OCI-LY1 (cell line): ENCODE data around the gene FUT9.

ENCODE experiments used
- H2AFZ ChIP-seq: fragments of 200-600 bp; sonication (generic), shearing (Covaris generic); 2 replicates; pipeline ENCODE4 v1.6.0; 2014; ENCODE audit warnings: antibody characterized with exemption, mild to moderate bottlenecking, low read length
- H3F3A ChIP-seq: fragments of 200-600 bp; sonication (generic), shearing (Covaris generic); 2 replicates; pipeline ENCODE4 v1.6.0; 2014; ENCODE audit warnings: mild to moderate bottlenecking, antibody characterized with exemption, low read length, moderate library complexity; ENCODE audit not compliant: insufficient read depth
- H3K27ac ChIP-seq: fragments of 200-600 bp; sonication (generic); 2 replicates; pipeline ENCODE4 v1.5.1; 2014; ENCODE audit warnings: low read length, mixed run types, mild to moderate bottlenecking, low read depth; ENCODE audit not compliant: poor library complexity, severe bottlenecking
- H3K27me3 ChIP-seq: fragments of 200-600 bp; sonication (generic); 2 replicates; pipeline ENCODE4 v1.6.0; 2014; ENCODE audit warnings: antibody characterized with exemption, mild to moderate bottlenecking, low read length, moderate library complexity; ENCODE audit not compliant: insufficient read depth
- H3K36me3 ChIP-seq: fragments of 200-600 bp; sonication (generic); 2 replicates; pipeline ENCODE4 v1.6.1; 2014; ENCODE audit warnings: mild to moderate bottlenecking, antibody characterized with exemption, low read length, moderate library complexity, mixed read lengths; ENCODE audit not compliant: insufficient read depth
- H3K4me1 ChIP-seq: fragments of 200-600 bp; sonication (generic); 2 replicates; pipeline ENCODE4 v1.5.1; 2014; ENCODE audit warnings: mild to moderate bottlenecking, low read length, moderate library complexity; ENCODE audit not compliant: insufficient read depth, severe bottlenecking
- H3K4me2 ChIP-seq: fragments of 200-600 bp; sonication (generic), shearing (Covaris generic); 2 replicates; pipeline ENCODE4 v1.6.1; 2014; ENCODE audit warnings: low read length
- H3K4me3 ChIP-seq: fragments of 200-600 bp; sonication (generic); 2 replicates; pipeline ENCODE4 v1.5.1; 2014; ENCODE audit warnings: low read length, low read depth, mild to moderate bottlenecking, mixed read lengths; ENCODE audit not compliant: poor library complexity, severe bottlenecking
- H3K79me2 ChIP-seq: fragments of 200-600 bp; shearing (Covaris generic); 2 replicates; pipeline ENCODE4 v1.6.1; 2016; ENCODE audit warnings: mixed run types, low read length, mixed read lengths; ENCODE audit not compliant: insufficient read depth
- H3K9ac ChIP-seq: fragments of 200-600 bp; sonication (generic), shearing (Covaris generic); 2 replicates; pipeline ENCODE4 v1.6.1; 2014; ENCODE audit warnings: mild to moderate bottlenecking, low read length, mixed read lengths
- H3K9me2 ChIP-seq: fragments of 200-600 bp; sonication (generic), shearing (Covaris generic); 2 replicates; pipeline ENCODE4 v1.6.1; 2014; ENCODE audit warnings: low read depth, mild to moderate bottlenecking, low read length, mixed read lengths
- H3K9me3 ChIP-seq: fragments of 200-600 bp; shearing (Covaris generic); 2 replicates; pipeline ENCODE4 v1.6.1; 2014; ENCODE audit warnings: low read length, mixed read lengths
- H4K20me1 ChIP-seq: fragments of 200-600 bp; sonication (generic), shearing (Covaris generic); 2 replicates; pipeline ENCODE4 v1.6.0; 2016; ENCODE audit warnings: mild to moderate bottlenecking, low read length; ENCODE audit not compliant: insufficient read depth
- EZH2 ChIP-seq: fragments of 200-600 bp; sonication (generic), shearing (Covaris generic); IDR thresholded peaks from 2 replicates; pipeline ENCODE4 v1.8.0; 2017; ENCODE audit warnings: borderline replicate concordance, mixed run types, mild to moderate bottlenecking, antibody characterized with exemption, low read length, moderate library complexity, mixed read lengths
- TF ChIP-seq, protein P1 (sequence below): fragments of 200-600 bp; sonication (generic), shearing (Covaris generic); IDR thresholded peaks from 2 replicates; pipeline ENCODE4 v1.5.1; 2017; ENCODE audit warnings: mild to moderate bottlenecking, antibody characterized with exemption, low read length, moderate library complexity, mixed read lengths

The FUT9 gene

GRCh38 chr6:96116674-96117073 is 100.9 kb downstream of the FUT9 start:
- H3K4me3 ChIP-seq: no peak overlapping the region
- no peaks in the 10 kb centered on the region for H3K4me1 ChIP-seq
- H3K79me2 ChIP-seq: no peaks in the 10 kb centered on the region
- no peak overlapping the region for H2AFZ ChIP-seq
- no peak overlapping the region for H3K27ac ChIP-seq
- H3K4me2 ChIP-seq: no peak overlapping the region
- no peak overlapping the region for H3K9ac ChIP-seq
- TF ChIP-seq EZH2: no peak
- TF ChIP-seq, protein P1, sequence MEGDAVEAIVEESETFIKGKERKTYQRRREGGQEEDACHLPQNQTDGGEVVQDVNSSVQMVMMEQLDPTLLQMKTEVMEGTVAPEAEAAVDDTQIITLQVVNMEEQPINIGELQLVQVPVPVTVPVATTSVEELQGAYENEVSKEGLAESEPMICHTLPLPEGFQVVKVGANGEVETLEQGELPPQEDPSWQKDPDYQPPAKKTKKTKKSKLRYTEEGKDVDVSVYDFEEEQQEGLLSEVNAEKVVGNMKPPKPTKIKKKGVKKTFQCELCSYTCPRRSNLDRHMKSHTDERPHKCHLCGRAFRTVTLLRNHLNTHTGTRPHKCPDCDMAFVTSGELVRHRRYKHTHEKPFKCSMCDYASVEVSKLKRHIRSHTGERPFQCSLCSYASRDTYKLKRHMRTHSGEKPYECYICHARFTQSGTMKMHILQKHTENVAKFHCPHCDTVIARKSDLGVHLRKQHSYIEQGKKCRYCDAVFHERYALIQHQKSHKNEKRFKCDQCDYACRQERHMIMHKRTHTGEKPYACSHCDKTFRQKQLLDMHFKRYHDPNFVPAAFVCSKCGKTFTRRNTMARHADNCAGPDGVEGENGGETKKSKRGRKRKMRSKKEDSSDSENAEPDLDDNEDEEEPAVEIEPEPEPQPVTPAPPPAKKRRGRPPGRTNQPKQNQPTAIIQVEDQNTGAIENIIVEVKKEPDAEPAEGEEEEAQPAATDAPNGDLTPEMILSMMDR: no peak
- no peaks in the 10 kb centered on the region for H3K9me3 ChIP-seq
- no peaks in the 10 kb centered on the region for H3F3A ChIP-seq
- no peaks in the 10 kb centered on the region for H3K9me2 ChIP-seq
- H3K36me3 ChIP-seq: no peaks in the 10 kb centered on the region
- H4K20me1 ChIP-seq: no peaks in the 10 kb centered on the region
- no peaks in the 10 kb centered on the region for H3K27me3 ChIP-seq

GRCh38 chr6:96124778-96125177 is 109.0 kb downstream of the FUT9 start:
- no peak overlapping the region for H3K4me2 ChIP-seq
- no peaks in the 10 kb centered on the region for H3F3A ChIP-seq
- H3K27me3 ChIP-seq: no peaks in the 10 kb centered on the region
- H3K4me3 ChIP-seq: no peak overlapping the region
- H3K9ac ChIP-seq: no peak overlapping the region
- no peaks in the 10 kb centered on the region for H4K20me1 ChIP-seq
- H3K9me3 ChIP-seq: no peaks in the 10 kb centered on the region
- no peaks in the 10 kb centered on the region for H3K36me3 ChIP-seq
- no peak overlapping the region for H2AFZ ChIP-seq
- no peaks in the 10 kb centered on the region for H3K79me2 ChIP-seq
- H3K9me2 ChIP-seq: no peaks in the 10 kb centered on the region
- H3K4me1 ChIP-seq: no peaks in the 10 kb centered on the region
- no peak overlapping the region for H3K27ac ChIP-seq
- TF ChIP-seq, protein P1: no peak
- TF ChIP-seq EZH2: no peak

- Histone ChIP-seq H3K27me3 (no peaks in the 10 kb centered on the region), H3K4me1 (no peaks in the 10 kb centered on the region), H3F3A (no peaks in the 10 kb centered on the region), H3K27ac (no peak overlapping the region), H4K20me1 (no peaks in the 10 kb centered on the region), H3K9ac (no peak overlapping the region), H2AFZ (no peak overlapping the region), H3K79me2 (no peaks in the 10 kb centered on the region), H3K4me3 (no peak overlapping the region), H3K36me3 (no peaks in the 10 kb centered on the region), H3K9me2 (no peaks in the 10 kb centered on the region), H3K4me2 (no peak overlapping the region), H3K9me3 (no peaks in the 10 kb centered on the region)
- TF ChIP-seq, protein P1: no peak
- TF ChIP-seq EZH2: no peak
Observed at GRCh38 chr6:96138406-96138805, 122.6 kb downstream of the FUT9 start.
